ENCODE data around the gene LMF1. TPM values are rescaled to one million over a fixed set of nuclear protein-coding genes. Genes with fewer than 3 reads are reported as not detected.
A peak's percentile ranks its signal among the peaks of the same experiment; 100 is the strongest.

The LMF1 gene
- total RNA-seq, 1 donor from 2014 or later, result 19.0 TPM

DNA sequence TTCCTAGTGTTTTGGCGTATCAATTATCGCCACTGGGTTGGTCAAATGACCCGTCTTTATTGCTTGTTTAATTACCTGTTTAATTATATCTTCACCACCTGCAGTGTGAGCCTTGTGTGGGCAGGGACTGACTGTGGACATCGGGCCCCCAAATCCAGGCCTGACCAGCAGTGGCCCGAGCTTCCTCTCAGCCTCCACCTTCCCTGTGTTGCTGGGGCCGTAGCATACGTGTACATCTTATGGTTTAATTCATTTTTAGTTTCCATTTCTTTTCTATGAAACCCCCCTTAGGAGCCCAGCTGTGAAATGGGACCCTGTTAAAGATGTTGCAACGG, 1.2 kb upstream of the LMF1 start:
- TF ChIP-seq, protein P1, sequence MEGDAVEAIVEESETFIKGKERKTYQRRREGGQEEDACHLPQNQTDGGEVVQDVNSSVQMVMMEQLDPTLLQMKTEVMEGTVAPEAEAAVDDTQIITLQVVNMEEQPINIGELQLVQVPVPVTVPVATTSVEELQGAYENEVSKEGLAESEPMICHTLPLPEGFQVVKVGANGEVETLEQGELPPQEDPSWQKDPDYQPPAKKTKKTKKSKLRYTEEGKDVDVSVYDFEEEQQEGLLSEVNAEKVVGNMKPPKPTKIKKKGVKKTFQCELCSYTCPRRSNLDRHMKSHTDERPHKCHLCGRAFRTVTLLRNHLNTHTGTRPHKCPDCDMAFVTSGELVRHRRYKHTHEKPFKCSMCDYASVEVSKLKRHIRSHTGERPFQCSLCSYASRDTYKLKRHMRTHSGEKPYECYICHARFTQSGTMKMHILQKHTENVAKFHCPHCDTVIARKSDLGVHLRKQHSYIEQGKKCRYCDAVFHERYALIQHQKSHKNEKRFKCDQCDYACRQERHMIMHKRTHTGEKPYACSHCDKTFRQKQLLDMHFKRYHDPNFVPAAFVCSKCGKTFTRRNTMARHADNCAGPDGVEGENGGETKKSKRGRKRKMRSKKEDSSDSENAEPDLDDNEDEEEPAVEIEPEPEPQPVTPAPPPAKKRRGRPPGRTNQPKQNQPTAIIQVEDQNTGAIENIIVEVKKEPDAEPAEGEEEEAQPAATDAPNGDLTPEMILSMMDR (IDR thresholded peaks at IDR 0.05), result no peak
- no peak for DNase-seq
- no peak for ATAC-seq
- no peaks in the 10 kb centered on the region for H3K36me3 ChIP-seq
- H3K27ac ChIP-seq, result no peak overlapping the region
- no peaks in the 10 kb centered on the region for H3K27me3 ChIP-seq
- intact Hi-C loops (cut with DNase I), result no loop called here
- H3K4me3 ChIP-seq, result no peak overlapping the region
- no peaks in the 10 kb centered on the region for H3K9me3 ChIP-seq
- H3K4me1 ChIP-seq, result peaks cover 12% of the 10 kb centered on the region

DNA sequence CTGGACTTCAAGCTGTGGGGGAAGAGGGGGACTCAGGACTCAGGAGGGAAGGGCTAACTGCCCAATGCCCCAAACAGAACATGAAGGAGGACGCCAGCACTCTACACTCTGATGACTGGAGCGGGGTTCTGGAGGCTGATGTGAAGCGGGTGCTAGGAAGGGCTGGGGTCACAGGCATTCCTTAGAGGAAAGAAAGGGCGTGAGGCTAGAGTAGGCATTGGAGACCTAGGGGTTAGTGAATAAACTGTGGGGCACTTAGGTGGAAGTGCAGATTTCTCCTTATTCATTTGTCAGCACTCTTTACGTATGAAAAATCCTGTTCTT, 760 bp upstream of the LMF1 start:
- ATAC-seq (no peak), DNase-seq (no peak)
- intact Hi-C loops (cut with DNase I), result no loop called here
- Histone ChIP-seq H3K27ac (no peak overlapping the region), H3K4me1 (peaks cover 12% of the 10 kb centered on the region), H3K36me3 (no peaks in the 10 kb centered on the region), H3K27me3 (no peaks in the 10 kb centered on the region), H3K4me3 (no peak overlapping the region), H3K9me3 (no peaks in the 10 kb centered on the region)
- TF ChIP-seq, protein P1 (IDR thresholded peaks at IDR 0.05), result no peak

- peak; percentile 50 for ATAC-seq
- TF ChIP-seq, protein P1 (IDR thresholded peaks at IDR 0.05), result no peak
- peak overlapping the region; percentile 98 for H3K4me3 ChIP-seq
- DNase-seq, result no peak
- no peaks in the 10 kb centered on the region for H3K27me3 ChIP-seq
- no peaks in the 10 kb centered on the region for H3K9me3 ChIP-seq
- H3K36me3 ChIP-seq, result no peaks in the 10 kb centered on the region
- intact Hi-C loops (cut with DNase I), result no loop called here
- H3K27ac ChIP-seq, result peak overlapping the region; percentile 85
- peaks cover 12% of the 10 kb centered on the region for H3K4me1 ChIP-seq
Measured at GRCh38 chr16:970386-970765, 408 bp downstream of the LMF1 start.

DNA sequence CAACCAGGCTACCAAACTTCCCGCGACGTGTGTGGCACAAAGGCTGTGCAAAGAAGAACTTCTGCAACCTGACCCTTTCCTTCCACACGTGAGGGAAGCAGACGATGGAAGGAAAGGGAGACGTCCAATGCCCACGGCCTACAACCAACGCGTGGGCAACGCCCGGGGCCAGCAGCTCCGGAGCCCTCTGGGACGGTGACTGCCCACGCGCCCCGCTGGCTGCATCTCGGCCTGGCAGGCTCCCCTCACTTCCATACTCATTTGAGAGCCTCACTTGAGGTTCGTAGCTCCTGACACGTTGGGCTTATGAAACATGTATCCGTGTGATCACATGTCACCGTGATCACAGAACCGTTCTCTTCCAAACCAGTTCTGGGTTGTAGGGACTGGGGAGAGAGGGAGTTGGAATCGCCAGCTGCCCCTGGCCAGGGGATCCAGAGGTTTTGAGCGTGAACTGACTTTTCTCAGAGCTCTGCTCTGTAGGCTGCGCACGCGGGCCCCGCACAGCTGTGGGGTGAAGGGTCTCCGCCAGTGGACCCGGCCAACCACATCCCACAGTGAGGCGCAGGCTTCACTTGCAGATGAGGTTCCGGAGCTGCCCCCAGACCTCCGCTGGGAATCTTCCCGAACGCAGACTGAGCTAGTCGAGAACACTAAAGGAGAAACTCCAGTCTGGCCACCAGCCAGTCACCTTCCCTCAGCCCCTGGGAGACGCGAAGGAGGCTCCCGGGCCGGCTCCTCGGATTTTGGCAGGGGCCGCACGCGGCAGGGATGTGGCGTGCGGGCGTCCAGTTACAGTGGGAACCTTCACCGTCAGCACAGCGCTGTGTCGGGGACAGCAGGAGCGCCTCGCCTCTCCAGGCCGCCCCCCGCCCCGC, 1.0 kb downstream of the LMF1 start:
- Histone ChIP-seq H3K4me3 (peak overlapping the region; percentile 98), H3K9me3 (no peaks in the 10 kb centered on the region), H3K27me3 (no peaks in the 10 kb centered on the region), H3K27ac (peak overlapping the region; percentile 85), H3K36me3 (no peaks in the 10 kb centered on the region), H3K4me1 (peaks cover 12% of the 10 kb centered on the region)
- ATAC-seq (no peak), DNase-seq (peak; percentile 70)
- TF ChIP-seq, protein P1 (IDR thresholded peaks at IDR 0.05), result no peak
- intact Hi-C loops (cut with DNase I), result no loop called here

GRCh38 chr16:968620-969019, 2.2 kb downstream of the LMF1 start:
- intact Hi-C loops (cut with DNase I), result no loop called here
- ATAC-seq (no peak), DNase-seq (no peak)
- TF ChIP-seq, protein P1 (IDR thresholded peaks at IDR 0.05), result no peak
- no peak overlapping the region for H3K4me3 ChIP-seq
- no peaks in the 10 kb centered on the region for H3K36me3 ChIP-seq
- H3K4me1 ChIP-seq, result peaks cover 12% of the 10 kb centered on the region
- H3K27me3 ChIP-seq, result no peaks in the 10 kb centered on the region
- no peaks in the 10 kb centered on the region for H3K9me3 ChIP-seq
- no peak overlapping the region for H3K27ac ChIP-seq

All from upper lobe of right lung (tissue), 1 donor.